DND-41 (cell line): Measurements from ENCODE around the gene IGFBP2.

Source experiments
- ATAC-seq: fragments of 200-7000 bp; cut with Tn5 transposase; 3 replicates; pipeline ENCODE4 v1.9.1; 2021; ENCODE audit warnings: low read depth; ENCODE audit not compliant: insufficient read depth
- DNase-seq: peaks from one replicate; pipeline ENCODE4 v3.0.0-alpha.2; 2020
- H2AFZ ChIP-seq: 2 replicates; pipeline ENCODE4 v1.6.0; 2012; ENCODE audit warnings: low read depth, low read length
- H3K27ac ChIP-seq: 2 replicates; pipeline ENCODE4 v1.5.1; 2012; ENCODE audit warnings: low read length, inconsistent platforms
- H3K27me3 ChIP-seq: fragments of 200-600 bp; sonication (generic); 2 replicates; pipeline ENCODE4 v1.6.0; 2012; ENCODE audit warnings: low read length, mild to moderate bottlenecking, inconsistent platforms; ENCODE audit not compliant: insufficient read depth, poor library complexity
- H3K36me3 ChIP-seq: 2 replicates; pipeline ENCODE4 v1.5.1; 2012; ENCODE audit warnings: low read length, inconsistent platforms; ENCODE audit not compliant: insufficient read depth
- H3K4me1 ChIP-seq: 2 replicates; pipeline ENCODE4 v1.5.1; 2012; ENCODE audit warnings: mild to moderate bottlenecking, low read length; ENCODE audit not compliant: insufficient read depth
- H3K4me2 ChIP-seq: 2 replicates; pipeline ENCODE4 v1.6.0; 2012; ENCODE audit warnings: mild to moderate bottlenecking, moderate library complexity, low read length, inconsistent platforms; ENCODE audit not compliant: insufficient read depth
- H3K4me3 ChIP-seq, 2 experiments: fragments of 200-600 bp in 1 of 2; shearing (Covaris generic) in 1 of 2; 2 replicates each; pipeline ENCODE4 v1.5.1; 2012 to 2016; ENCODE audit warnings: inconsistent platforms in 2 of 2, low read length in 2 of 2, mild to moderate bottlenecking in 2 of 2, low read depth in 1 of 2, moderate library complexity in 1 of 2
- H3K79me2 ChIP-seq: 2 replicates; pipeline ENCODE4 v1.6.0; 2012; ENCODE audit warnings: low read length, inconsistent platforms; ENCODE audit not compliant: insufficient read depth
- H3K9ac ChIP-seq: 2 replicates; pipeline ENCODE4 v1.6.0; 2012; ENCODE audit warnings: low read depth, mild to moderate bottlenecking, inconsistent platforms, low read length, moderate library complexity
- H3K9me3 ChIP-seq: 2 replicates; pipeline ENCODE4 v1.5.1; 2012; ENCODE audit warnings: low read length, moderate library complexity, mild to moderate bottlenecking, inconsistent platforms; ENCODE audit not compliant: insufficient read depth, severe bottlenecking
- H4K20me1 ChIP-seq: 2 replicates; pipeline ENCODE4 v1.6.0; 2012; ENCODE audit warnings: low read length; ENCODE audit not compliant: insufficient read depth
- EZH2 ChIP-seq: IDR thresholded peaks from 3 replicates; pipeline ENCODE4 v1.6.1; 2012; ENCODE audit warnings: borderline replicate concordance, low read depth, mild to moderate bottlenecking, moderate library complexity, low read length, inconsistent platforms; ENCODE audit not compliant: severe bottlenecking
- TF ChIP-seq, protein P1 (sequence below): IDR thresholded peaks from 2 replicates; pipeline ENCODE4 v1.5.1; 2012; ENCODE audit warnings: borderline replicate concordance, low read length, moderate library complexity, mild to moderate bottlenecking; ENCODE audit not compliant: poor library complexity, severe bottlenecking; ENCODE audit errors: extremely low read depth

The IGFBP2 gene

DNA sequence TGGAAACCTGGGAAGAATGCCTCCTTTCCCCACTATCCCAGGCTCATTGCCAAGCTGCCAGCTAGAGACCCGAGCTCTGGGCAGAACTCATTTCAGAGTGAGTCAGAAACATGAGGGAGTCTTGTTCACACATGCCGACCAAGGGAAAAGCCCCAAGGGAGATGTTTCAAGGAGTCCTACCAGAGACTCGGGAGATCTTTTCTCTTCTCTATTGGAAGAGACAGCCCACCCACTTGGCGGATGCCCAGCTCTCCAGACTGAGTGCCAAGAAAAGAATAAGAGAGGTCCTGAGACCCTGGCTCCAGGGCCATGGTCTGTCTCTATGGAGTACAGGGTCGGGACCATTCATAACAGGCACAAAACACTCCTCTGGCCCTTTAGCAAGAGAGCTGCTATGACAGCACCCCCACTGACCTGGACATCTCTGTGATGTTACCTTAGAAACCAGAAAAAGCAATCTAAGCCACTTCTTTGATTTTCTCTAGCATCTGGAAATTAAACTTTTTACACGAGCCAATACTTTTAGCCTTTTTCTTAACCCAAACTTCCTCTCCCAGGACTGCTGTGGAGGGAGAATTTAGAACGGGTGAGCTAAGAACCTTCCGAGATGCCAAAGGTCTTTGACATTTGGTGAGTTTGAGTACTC, 80.6 kb downstream of the IGFBP2 start:
- no peaks in the 10 kb centered on the region for H4K20me1 ChIP-seq
- H3K4me1 ChIP-seq: no peaks in the 10 kb centered on the region
- H3K4me2 ChIP-seq: no peak overlapping the region
- H3K9ac ChIP-seq: no peak overlapping the region
- no peak overlapping the region for H3K27ac ChIP-seq
- no peak for TF ChIP-seq EZH2
- TF ChIP-seq, protein P1, sequence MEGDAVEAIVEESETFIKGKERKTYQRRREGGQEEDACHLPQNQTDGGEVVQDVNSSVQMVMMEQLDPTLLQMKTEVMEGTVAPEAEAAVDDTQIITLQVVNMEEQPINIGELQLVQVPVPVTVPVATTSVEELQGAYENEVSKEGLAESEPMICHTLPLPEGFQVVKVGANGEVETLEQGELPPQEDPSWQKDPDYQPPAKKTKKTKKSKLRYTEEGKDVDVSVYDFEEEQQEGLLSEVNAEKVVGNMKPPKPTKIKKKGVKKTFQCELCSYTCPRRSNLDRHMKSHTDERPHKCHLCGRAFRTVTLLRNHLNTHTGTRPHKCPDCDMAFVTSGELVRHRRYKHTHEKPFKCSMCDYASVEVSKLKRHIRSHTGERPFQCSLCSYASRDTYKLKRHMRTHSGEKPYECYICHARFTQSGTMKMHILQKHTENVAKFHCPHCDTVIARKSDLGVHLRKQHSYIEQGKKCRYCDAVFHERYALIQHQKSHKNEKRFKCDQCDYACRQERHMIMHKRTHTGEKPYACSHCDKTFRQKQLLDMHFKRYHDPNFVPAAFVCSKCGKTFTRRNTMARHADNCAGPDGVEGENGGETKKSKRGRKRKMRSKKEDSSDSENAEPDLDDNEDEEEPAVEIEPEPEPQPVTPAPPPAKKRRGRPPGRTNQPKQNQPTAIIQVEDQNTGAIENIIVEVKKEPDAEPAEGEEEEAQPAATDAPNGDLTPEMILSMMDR: no peak
- H3K36me3 ChIP-seq: no peaks in the 10 kb centered on the region
- H2AFZ ChIP-seq: no peak overlapping the region
- DNase-seq (no peak), ATAC-seq (no peak)
- no peak overlapping the region for H3K4me3 ChIP-seq
- no peaks in the 10 kb centered on the region for H3K9me3 ChIP-seq
- H3K79me2 ChIP-seq: no peaks in the 10 kb centered on the region
- H3K27me3 ChIP-seq: peaks cover 20% of the 10 kb centered on the region
